Mesodermal cell (in vitro differentiated cells): ENCODE results near the gene SESN3.

ENCODE experiments used
- H3K27ac ChIP-seq: 2 replicates; pipeline ENCODE4 v1.7.0; 2013; ENCODE audit warnings: mild to moderate bottlenecking, low read depth, low read length, moderate library complexity; ENCODE audit not compliant: severe bottlenecking
- H3K36me3 ChIP-seq: 2 replicates; pipeline ENCODE4 v1.7.1; 2013; ENCODE audit warnings: mild to moderate bottlenecking, low read length, moderate library complexity; ENCODE audit not compliant: control insufficient read depth, insufficient read depth
- H3K4me1 ChIP-seq: one replicate; pipeline ENCODE4 v1.7.1; 2013; ENCODE audit warnings: mild to moderate bottlenecking, low read length; ENCODE audit not compliant: insufficient read depth, control insufficient read depth, poor library complexity, severe bottlenecking
- H3K4me3 ChIP-seq: 2 replicates; pipeline ENCODE4 v1.7.0; 2013; ENCODE audit warnings: low read length, control low read depth, mild to moderate bottlenecking; ENCODE audit not compliant: insufficient read depth, poor library complexity, severe bottlenecking; ENCODE audit errors: extremely low read depth
- H3K9me3 ChIP-seq: 2 replicates; pipeline ENCODE4 v1.7.1; 2013; ENCODE audit warnings: mild to moderate bottlenecking, low read length, moderate library complexity; ENCODE audit not compliant: control insufficient read depth
- WGBS, 2 experiments: methylation state at CpG; one replicate each; pipeline ENCODE4 v1.1.5; 2013; ENCODE audit warnings: missing lambda C conversion rate in 2 of 2; ENCODE audit not compliant: insufficient coverage in 2 of 2; 5-methylcytosine and 5-hydroxymethylcytosine counted together

The SESN3 gene

DNA sequence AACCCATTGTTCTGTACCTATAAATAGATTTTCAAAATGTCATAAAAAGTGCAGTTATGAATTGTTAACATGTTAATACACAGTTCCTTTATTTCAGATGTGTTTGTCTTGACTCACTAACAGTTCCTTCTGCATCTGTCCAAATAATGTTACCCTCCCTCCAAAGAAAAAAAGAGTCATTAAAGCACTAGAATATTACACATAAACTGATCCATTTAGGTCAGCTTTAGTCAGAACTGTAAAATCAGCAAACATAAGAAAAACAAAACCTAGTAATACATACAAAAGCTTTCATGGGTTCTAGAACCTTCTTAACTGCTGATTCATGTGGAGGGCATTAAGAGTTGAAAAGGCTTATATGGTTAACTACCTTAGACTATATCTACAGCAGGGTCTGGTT is 65.4 kb downstream of the SESN3 start:
- no peak overlapping the region for H3K4me3 ChIP-seq
- H3K4me1 ChIP-seq = no peaks in the 10 kb centered on the region
- no peaks in the 10 kb centered on the region for H3K9me3 ChIP-seq
- H3K36me3 ChIP-seq = peaks cover 2% of the 10 kb centered on the region
- no peak overlapping the region for H3K27ac ChIP-seq

DNA sequence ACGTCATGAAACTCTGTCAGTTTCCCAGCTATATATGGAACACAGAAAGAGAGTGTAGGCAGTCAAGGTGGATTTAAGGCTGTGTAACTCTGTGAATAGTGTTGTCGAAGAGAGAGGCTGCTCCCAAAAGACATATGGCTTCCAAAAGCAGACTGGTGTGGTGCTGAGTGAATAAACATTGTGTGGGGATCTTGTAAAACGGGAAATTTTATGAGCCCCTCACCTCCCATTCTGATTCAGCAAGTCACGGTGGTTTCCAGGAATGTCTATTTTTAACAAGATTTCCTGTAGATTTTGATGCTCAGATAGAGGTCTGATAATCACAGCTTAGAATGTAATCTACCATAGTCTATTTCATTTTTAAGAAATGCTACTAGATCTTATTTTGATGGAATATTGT is 67.9 kb downstream of the SESN3 start:
- Histone ChIP-seq H3K4me1 (no peaks in the 10 kb centered on the region), H3K36me3 (no peaks in the 10 kb centered on the region), H3K27ac (no peak overlapping the region), H3K4me3 (no peak overlapping the region), H3K9me3 (no peaks in the 10 kb centered on the region)
- 83 to 92% methylated on average over 1 of the region's 4 CpGs for WGBS, 2 experiments

DNA sequence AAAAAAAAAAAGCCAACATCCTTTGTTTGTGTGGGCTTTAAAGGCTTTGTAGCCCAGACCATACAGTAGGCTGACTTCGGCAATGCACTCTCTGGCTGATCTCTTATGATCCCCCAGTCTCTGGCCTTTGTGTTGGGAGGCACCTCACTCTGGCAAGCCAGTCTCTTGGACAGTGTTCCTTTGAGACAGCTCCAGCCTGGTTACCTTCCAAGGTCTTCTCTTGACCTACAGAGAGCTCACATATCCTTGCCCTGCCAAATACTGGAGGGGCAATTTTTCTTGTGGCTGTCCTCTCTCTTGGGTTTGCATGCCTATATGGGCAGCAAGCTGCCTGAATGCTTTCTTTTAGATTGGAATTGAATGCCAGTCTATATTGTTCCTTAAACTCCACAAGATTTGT is 69.8 kb downstream of the SESN3 start:
- H3K4me3 ChIP-seq = no peak overlapping the region
- 100% methylated on average over 1 of the region's 1 CpG for WGBS, 2 experiments
- H3K27ac ChIP-seq = no peak overlapping the region
- no peaks in the 10 kb centered on the region for H3K9me3 ChIP-seq
- no peaks in the 10 kb centered on the region for H3K4me1 ChIP-seq
- H3K36me3 ChIP-seq = no peaks in the 10 kb centered on the region

GRCh38 chr11:95157824-95158223 is 73.2 kb downstream of the SESN3 start:
- Histone ChIP-seq H3K36me3 (no peaks in the 10 kb centered on the region), H3K4me1 (peaks cover 6% of the 10 kb centered on the region), H3K4me3 (no peak overlapping the region), H3K27ac (no peak overlapping the region), H3K9me3 (no peaks in the 10 kb centered on the region)
- WGBS, 2 experiments = 100% methylated on average over 1 of the region's 1 CpG

DNA sequence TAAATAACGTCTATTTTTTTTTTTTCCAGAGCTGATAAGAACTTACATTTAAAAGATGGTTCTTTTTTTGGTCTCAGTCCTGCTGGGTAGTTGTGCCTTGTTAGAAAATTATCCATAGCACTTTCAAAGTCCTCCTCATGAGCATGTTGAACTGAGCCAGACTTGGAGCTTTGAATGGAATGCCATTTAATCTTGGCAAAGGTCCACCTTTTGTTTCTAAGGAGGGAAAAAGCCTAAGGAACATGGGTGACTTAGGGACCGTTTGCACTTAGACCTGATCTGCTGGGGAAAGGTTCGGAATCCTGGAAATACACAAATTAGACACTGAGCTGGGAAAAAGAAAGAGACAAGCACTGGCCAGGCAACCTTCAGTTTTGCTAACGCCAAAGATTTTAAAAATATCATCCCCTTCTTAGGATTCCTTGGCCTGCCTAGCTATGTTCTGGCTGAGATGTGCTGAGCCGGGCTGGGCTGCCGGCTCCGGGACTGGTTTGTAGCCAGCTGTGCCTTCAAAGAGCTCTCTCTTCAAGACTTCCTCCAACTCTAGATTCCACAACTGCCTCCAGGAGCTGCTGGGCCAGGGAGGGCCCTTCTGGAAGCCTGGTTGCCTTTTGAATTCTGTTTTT is 74.0 kb downstream of the SESN3 start:
- 84 to 92% methylated on average over 6 of the region's 7 CpGs for WGBS, 2 experiments
- H3K36me3 ChIP-seq = no peaks in the 10 kb centered on the region

GRCh38 chr11:95156133-95156721 is 74.8 kb downstream of the SESN3 start:
- WGBS, 2 experiments = 91 to 94% methylated on average over 5 of the region's 5 CpGs
- no peak overlapping the region for H3K27ac ChIP-seq
- H3K4me1 ChIP-seq = peaks cover 9% of the 10 kb centered on the region
- H3K4me3 ChIP-seq = no peak overlapping the region
- no peaks in the 10 kb centered on the region for H3K36me3 ChIP-seq
- H3K9me3 ChIP-seq = no peaks in the 10 kb centered on the region

More for the DNA sequence above, 74.0 kb downstream of the SESN3 start:
- Histone ChIP-seq H3K27ac (no peak overlapping the region), H3K4me1 (peaks cover 6% of the 10 kb centered on the region), H3K9me3 (no peaks in the 10 kb centered on the region), H3K4me3 (no peak overlapping the region)

DNA sequence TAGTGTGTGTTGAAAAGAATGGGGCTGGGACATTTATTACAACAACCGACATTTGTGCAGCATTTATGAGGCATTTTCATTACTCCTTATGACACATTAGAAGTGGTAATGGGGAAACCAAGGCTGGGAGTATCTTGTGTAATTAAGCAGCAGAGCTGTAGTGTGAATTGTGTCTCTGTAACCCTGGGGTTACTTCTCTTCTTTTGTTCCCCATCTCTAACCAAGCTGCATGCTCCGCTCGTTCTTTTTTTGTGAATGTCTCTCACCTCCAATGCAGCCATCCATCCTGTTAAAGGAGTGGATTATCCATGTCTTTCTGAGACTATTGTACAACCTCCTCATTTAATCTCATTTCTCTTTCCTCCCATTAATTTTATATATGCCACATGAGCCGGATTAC is 75.6 kb downstream of the SESN3 start:
- Histone ChIP-seq H3K4me3 (no peak overlapping the region), H3K4me1 (peaks cover 9% of the 10 kb centered on the region), H3K36me3 (no peaks in the 10 kb centered on the region), H3K9me3 (no peaks in the 10 kb centered on the region), H3K27ac (no peak overlapping the region)
- WGBS, 2 experiments = no CpG with 5 or more reads among the region's 4 CpGs

DNA sequence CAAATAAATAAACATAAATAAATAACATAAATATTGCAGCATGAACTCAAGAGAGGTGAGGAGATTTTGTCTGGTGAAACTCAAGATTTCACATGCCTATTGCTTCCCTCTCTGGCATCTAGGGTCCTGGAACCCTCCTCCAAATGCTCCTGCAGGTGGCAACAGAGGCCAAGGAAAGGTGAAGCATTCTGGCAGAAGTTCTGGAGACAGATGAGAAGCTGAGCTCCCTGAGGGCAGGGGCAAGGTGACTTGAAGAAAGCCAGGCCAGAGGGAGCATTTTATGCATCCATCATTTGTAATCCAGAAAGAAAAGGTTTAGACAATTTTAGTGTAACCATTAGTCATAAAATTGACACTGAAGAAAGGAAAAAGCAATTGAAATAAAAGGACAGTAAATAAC is 76.5 kb downstream of the SESN3 start:
- no peak overlapping the region for H3K4me3 ChIP-seq
- no peaks in the 10 kb centered on the region for H3K36me3 ChIP-seq
- H3K9me3 ChIP-seq = no peaks in the 10 kb centered on the region
- peaks cover 16% of the 10 kb centered on the region for H3K4me1 ChIP-seq
- no peak overlapping the region for H3K27ac ChIP-seq

GRCh38 chr11:95153857-95154246 is 77.2 kb downstream of the SESN3 start:
- H3K36me3 ChIP-seq = no peaks in the 10 kb centered on the region
- no peak overlapping the region for H3K4me3 ChIP-seq
- WGBS, 2 experiments = no CpG with 5 or more reads among the region's 1 CpG
- no peaks in the 10 kb centered on the region for H3K9me3 ChIP-seq
- H3K4me1 ChIP-seq = peaks cover 22% of the 10 kb centered on the region
- no peak overlapping the region for H3K27ac ChIP-seq

DNA sequence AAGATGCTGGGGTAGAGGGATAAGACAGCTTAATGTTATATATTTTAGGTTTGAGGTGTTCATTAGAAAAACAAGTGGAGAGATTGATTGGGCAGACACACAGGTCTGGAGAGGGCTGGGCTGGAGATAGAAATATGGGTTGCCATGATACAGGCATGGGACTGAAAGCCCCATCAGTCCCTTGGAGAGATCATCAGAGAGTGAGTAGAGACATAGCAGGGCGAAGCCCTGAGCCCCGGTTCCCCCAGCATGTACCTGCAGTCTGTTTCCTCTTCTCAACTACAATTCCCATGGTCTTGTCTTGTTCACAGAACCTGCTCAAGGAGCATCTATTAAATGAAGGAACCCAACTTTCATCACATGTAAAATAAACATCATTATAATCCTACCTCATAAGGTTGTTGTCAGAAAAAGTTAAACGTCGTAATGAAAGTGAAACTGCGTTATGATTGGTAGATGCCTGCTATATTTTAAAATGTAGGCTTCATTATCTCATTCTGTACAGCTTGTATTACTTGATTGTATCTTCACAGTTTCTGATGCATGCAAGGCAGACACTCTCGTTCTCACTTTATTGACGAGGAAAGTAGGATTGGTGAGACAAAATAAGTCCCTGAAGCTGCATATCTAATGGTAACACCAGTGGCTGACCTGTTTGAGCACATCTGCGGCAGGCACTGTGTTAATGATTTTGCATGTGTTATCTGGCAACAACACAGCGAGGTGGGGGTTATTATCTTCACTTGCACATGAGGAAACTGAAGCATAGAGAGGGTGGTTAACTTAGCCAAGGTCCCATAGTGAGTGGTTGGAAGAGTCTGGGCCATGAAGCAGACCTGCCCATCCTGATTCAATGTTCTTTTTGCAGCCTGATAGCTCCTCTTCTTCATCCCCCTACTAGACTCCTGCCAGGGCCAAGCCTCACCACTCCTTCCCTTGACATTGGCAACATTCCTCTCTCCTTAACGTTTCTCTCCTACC is 77.8 kb downstream of the SESN3 start:
- H3K9me3 ChIP-seq = no peaks in the 10 kb centered on the region
- 85 to 89% methylated on average over 6 of the region's 10 CpGs for WGBS, 2 experiments
- H3K36me3 ChIP-seq = no peaks in the 10 kb centered on the region
- no peak overlapping the region for H3K4me3 ChIP-seq
- H3K27ac ChIP-seq = no peak overlapping the region
- H3K4me1 ChIP-seq = peaks cover 29% of the 10 kb centered on the region
